ENCODE results near the gene OR13C2.

The OR13C2 gene

DNA sequence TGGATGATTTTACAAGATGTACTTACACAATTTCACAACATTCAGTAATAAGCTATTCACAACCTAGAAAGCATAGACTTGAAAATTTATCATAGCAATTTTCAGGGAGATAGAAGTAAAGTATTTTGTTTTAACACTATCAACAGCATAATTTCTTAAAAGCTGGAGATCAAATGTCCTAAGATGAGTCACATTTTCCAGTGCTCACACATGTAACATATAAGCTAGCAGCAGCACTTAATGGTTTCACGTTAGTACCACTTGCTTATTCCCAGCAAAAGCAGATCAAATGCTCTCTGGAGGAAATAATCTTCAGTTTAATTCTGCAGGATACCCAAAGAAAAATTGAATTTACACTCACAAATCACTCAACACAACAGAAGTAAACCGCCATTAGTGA is 30.0 kb downstream of the OR13C2 start:
- Mint-ChIP-seq H3K36me3 (no peaks in the 10 kb centered on the region), H3K9me3 (peaks cover 7% of the 10 kb centered on the region), H3K4me3 (no peak overlapping the region), H3K27me3 (no peaks in the 10 kb centered on the region), H3K4me1 (no peaks in the 10 kb centered on the region), H3K27ac (no peak overlapping the region)
- no peak for ATAC-seq

DNA sequence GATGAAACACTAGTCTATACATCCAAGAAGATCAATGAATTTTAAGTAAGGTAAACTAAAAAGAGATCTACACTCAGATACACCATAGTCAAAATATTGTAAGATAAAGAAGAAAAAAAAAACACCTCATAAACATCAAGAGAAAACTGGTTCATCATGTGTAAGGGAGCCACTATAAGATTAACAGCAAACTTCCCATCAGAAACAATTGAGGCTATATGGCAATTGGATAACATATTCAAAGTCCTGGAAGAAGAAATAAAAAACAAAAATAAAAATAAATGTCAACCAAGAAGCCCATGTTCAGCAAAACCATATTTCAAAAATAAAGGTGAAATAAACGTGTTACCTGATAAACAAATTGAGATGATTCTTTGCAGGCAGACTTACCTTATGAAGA is 32.8 kb downstream of the OR13C2 start:
- H3K4me3 Mint-ChIP-seq, result no peak overlapping the region
- no peaks in the 10 kb centered on the region for H3K36me3 Mint-ChIP-seq
- no peak for ATAC-seq
- peaks cover 7% of the 10 kb centered on the region for H3K9me3 Mint-ChIP-seq
- no peak overlapping the region for H3K27ac Mint-ChIP-seq
- H3K4me1 Mint-ChIP-seq, result no peaks in the 10 kb centered on the region
- H3K27me3 Mint-ChIP-seq, result no peaks in the 10 kb centered on the region

DNA sequence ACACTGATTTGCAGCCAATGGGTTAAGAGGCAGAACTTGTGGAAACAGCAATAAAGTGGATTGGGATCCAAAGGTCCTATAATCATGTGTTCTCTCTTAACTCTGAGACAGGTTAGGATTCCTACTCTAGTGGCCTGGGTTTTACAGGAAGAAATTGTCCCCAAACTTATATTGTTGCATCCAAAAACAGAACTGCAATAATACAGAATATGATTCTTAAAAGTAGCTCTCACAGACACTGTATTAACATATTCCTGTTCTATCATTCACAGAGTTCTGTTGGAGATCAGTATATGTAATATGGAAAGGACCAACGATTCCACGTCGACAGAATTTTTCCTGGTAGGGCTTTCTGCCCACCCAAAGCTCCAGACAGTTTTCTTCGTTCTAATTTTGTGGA is 36.6 kb downstream of the OR13C2 start, which contains the start of gene OR13C8:
OR13C8 (plus strand) TSS at position 301 of the 400 bp plus-strand sequence; CDS start at position 301, 0 bp downstream.
- no peak within 1 kb of the TSS for H3K27ac Mint-ChIP-seq
- no peaks in the 10 kb centered on the region for H3K36me3 Mint-ChIP-seq
- H3K4me1 Mint-ChIP-seq, result no peaks in the 10 kb centered on the region
- no peak for ATAC-seq
- no peak within 1 kb of the TSS for H3K4me3 Mint-ChIP-seq
- H3K9me3 Mint-ChIP-seq, result peaks cover 4% of the 10 kb centered on the region
- no peaks in the 10 kb centered on the region for H3K27me3 Mint-ChIP-seq

DNA sequence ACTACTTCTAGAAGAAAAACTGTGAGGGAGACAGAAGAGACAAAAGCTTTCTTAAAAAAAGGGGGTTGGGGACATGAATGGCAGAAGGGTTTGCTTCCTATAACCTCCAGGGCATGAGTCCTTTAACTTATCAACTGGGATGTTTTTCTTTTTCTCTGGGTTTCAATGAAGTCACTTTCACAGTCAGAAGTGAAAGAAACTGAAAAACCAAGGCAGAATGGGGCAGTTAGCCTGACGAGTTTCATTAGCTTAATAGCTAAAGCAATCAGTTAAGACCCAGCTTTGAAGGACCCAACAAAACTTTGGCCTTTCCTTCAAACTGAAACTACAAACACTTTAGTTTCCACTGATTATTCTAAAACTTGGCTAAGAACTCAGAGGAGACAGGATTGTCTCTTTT is 41.1 kb downstream of the OR13C2 start:
- ATAC-seq, result no peak
- no peak overlapping the region for H3K4me3 Mint-ChIP-seq
- no peaks in the 10 kb centered on the region for H3K36me3 Mint-ChIP-seq
- no peaks in the 10 kb centered on the region for H3K27me3 Mint-ChIP-seq
- H3K9me3 Mint-ChIP-seq, result peaks cover 2% of the 10 kb centered on the region
- H3K4me1 Mint-ChIP-seq, result no peaks in the 10 kb centered on the region
- no peak overlapping the region for H3K27ac Mint-ChIP-seq

DNA sequence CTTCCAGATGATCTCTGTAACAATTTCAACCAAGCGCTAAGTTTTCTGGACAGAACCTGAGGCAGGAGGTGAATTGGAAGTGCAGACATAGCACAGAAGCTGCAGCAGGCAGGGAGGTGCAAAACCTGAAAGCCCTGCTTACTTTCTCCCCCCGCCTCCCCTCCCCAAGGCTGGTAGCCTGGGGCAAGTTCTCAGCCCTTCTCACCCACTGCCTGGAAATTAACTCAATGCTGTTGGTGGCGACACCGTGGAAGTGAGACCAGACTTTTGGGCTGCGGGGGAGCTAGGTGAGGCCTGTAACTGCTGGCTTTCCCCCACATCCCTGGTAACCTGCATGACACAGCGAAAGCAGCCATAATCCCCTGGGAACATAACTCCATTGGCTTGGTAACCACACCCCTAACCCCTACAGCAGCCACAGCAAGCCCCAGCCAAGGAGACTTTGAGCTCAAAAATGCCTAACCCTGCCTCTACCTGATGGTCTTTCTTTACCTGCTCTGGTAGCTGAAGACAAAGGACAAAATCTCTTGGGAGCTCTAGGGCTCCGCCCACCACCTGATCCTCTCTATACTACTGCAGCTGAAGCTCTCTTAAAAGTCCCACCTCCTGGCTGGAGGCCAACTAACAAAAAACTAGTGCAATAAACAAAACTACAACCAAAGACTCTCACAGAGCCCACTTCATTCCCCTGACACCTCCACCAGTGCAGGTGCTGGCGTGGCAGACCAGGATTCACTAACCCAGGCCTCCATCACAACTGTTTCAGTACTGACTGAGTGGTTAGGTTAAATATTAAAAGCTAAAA is 48.4 kb downstream of the OR13C2 start:
- no peak overlapping the region for H3K4me3 Mint-ChIP-seq

GRCh38 chr9:104555521-104555920 is 49.9 kb downstream of the OR13C2 start:
- Mint-ChIP-seq H3K9me3 (peaks cover 6% of the 10 kb centered on the region), H3K4me1 (no peaks in the 10 kb centered on the region), H3K27ac (no peak overlapping the region), H3K36me3 (no peaks in the 10 kb centered on the region), H3K27me3 (no peaks in the 10 kb centered on the region), H3K4me3 (no peak overlapping the region)
- no peak for ATAC-seq

More for the DNA sequence above, 48.4 kb downstream of the OR13C2 start:
- H3K36me3 Mint-ChIP-seq, result no peaks in the 10 kb centered on the region
- ATAC-seq, result no peak
- no peaks in the 10 kb centered on the region for H3K27me3 Mint-ChIP-seq
- no peak overlapping the region for H3K27ac Mint-ChIP-seq
- H3K4me1 Mint-ChIP-seq, result no peaks in the 10 kb centered on the region
- peaks cover 6% of the 10 kb centered on the region for H3K9me3 Mint-ChIP-seq
